H1 (cell line): ENCODE data around the gene WNT3A. TPM values are rescaled to one million over a fixed set of nuclear protein-coding genes. Genes with fewer than 3 reads are reported as not detected.
"Not testable (repeated sequence)": the region's sequence is repeated elsewhere in the genome, so short reads cannot be mapped to it uniquely, and the experiment has no call there.

Experiments used
- CTCF ChIA-PET: fragments of 300-600 bp; sonication (Branson Sonifier 250); formaldehyde crosslinking; loops from one replicate; lab custom pipeline; 2021; ENCODE audit not compliant: partially characterized antibody; lab: Charles Lee
- POLR2A ChIA-PET: fragments of 300-600 bp; sonication (Branson Sonifier 250); formaldehyde crosslinking; loops from one replicate; lab custom pipeline; 2021; ENCODE audit warnings: inconsistent platforms; ENCODE audit not compliant: partially characterized antibody; lab: Charles Lee
- DNase-seq, 2 experiments: peaks; one replicate each; pipeline versions ENCODE4 v3.0.0 to v3.0.0-alpha.2; 2010 to 2022; ENCODE audit warnings: low spot score in 2 of 2, low read depth in 1 of 2, mixed read lengths in 1 of 2
- FAIRE-seq: peaks from 2 replicates; lab custom pipeline; 2011; peaks lifted over from hg19 to GRCh38; lab: Jason Lieb, UNC
- H2AFZ ChIP-seq: 2 replicates; pipeline ENCODE4 v1.8.1; 2012; ENCODE audit warnings: low read length, inconsistent platforms
- H2AK5ac ChIP-seq: 2 replicates; pipeline ENCODE4 v1.6.1; 2013; ENCODE audit warnings: low read depth, low read length
- H2BK120ac ChIP-seq: replicated peaks from 2 replicates; pipeline ENCODE3; 2013; ENCODE audit warnings: low read depth, low read length, inconsistent platforms
- H2BK12ac ChIP-seq: 2 replicates; pipeline ENCODE4 v1.6.1; 2013; ENCODE audit warnings: low read depth, low read length
- H2BK15ac ChIP-seq: 2 replicates; pipeline ENCODE4 v1.6.1; 2013; ENCODE audit warnings: low read length
- H2BK20ac ChIP-seq: 2 replicates; pipeline ENCODE4 v1.6.1; 2013; ENCODE audit warnings: low read length
- H2BK5ac ChIP-seq: 2 replicates; pipeline ENCODE4 v1.6.1; 2013; ENCODE audit warnings: low read depth, low read length
- H3K14ac ChIP-seq: 2 replicates; pipeline ENCODE4 v1.6.1; 2013; ENCODE audit warnings: inconsistent platforms; ENCODE audit not compliant: insufficient read length
- H3K18ac ChIP-seq: 2 replicates; pipeline ENCODE4 v1.6.1; 2013; ENCODE audit warnings: low read length; ENCODE audit errors: extremely low read depth
- H3K23ac ChIP-seq: 2 replicates; pipeline ENCODE4 v1.6.1; 2013; ENCODE audit warnings: inconsistent platforms; ENCODE audit not compliant: insufficient read length
- H3K23me2 ChIP-seq: 2 replicates; pipeline ENCODE4 v1.6.1; 2013; ENCODE audit warnings: low read depth, low read length
- H3K27ac ChIP-seq: 2 replicates; pipeline ENCODE4 v1.6.1; 2011; ENCODE audit warnings: low read depth, low read length, inconsistent platforms
- H3K27me3 ChIP-seq, 4 experiments: replicated peaks in 1 of 4; 1 replicate in 1 of 4; 2 replicates in 3 of 4; pipeline versions ENCODE4 v1.6.1 to v1.8.1; 2011 to 2013; ENCODE audit warnings: low read length in 3 of 4, mild to moderate bottlenecking in 3 of 4, inconsistent platforms in 2 of 4, mixed read lengths in 2 of 4, moderate library complexity in 1 of 4; ENCODE audit not compliant: control insufficient read depth in 3 of 4, insufficient read depth in 3 of 4; ENCODE audit errors: extremely low read depth in 1 of 4
- H3K36me3 ChIP-seq, 4 experiments: 2 replicates each; pipeline versions ENCODE4 v1.6.1 to v1.8.1; 2011 to 2013; ENCODE audit warnings: mild to moderate bottlenecking in 4 of 4, low read length in 3 of 4, moderate library complexity in 2 of 4, control low read depth in 1 of 4, inconsistent platforms in 1 of 4; ENCODE audit not compliant: insufficient read depth in 4 of 4, control insufficient read depth in 2 of 4
- H3K4ac ChIP-seq: replicated peaks from 2 replicates; pipeline ENCODE3; 2013; ENCODE audit warnings: low read length, low read depth, mixed read lengths, inconsistent platforms; ENCODE audit not compliant: insufficient read length
- H3K4me1 ChIP-seq, 4 experiments: replicated peaks in 1 of 4; 1 replicate in 1 of 4; 2 replicates in 3 of 4; pipeline versions ENCODE4 v1.6.1 to v1.8.1; 2011 to 2013; ENCODE audit warnings: low read length in 3 of 4, inconsistent platforms in 2 of 4, mixed read lengths in 1 of 4; ENCODE audit not compliant: insufficient read depth in 4 of 4, control insufficient read depth in 3 of 4
- H3K4me2 ChIP-seq, 2 experiments: 2 replicates each; pipeline versions ENCODE4 v1.6.1 to v1.8.1; 2011 to 2013; ENCODE audit warnings: low read depth in 2 of 2, low read length in 2 of 2, control low read depth in 1 of 2, inconsistent platforms in 1 of 2, mild to moderate bottlenecking in 1 of 2; ENCODE audit not compliant: insufficient read depth in 1 of 2
- H3K4me3 ChIP-seq, 4 experiments: fragments of 200-600, 300-600 bp in 1 of 4; sonication (generic), shearing (Covaris generic), sonication (Bioruptor Twin) in 1 of 4; 2 replicates each; pipeline versions ENCODE4 v1.5.1 to v1.8.1; 2011 to 2016; ENCODE audit warnings: low read length in 4 of 4, low read depth in 3 of 4, control low read depth in 2 of 4, inconsistent platforms in 2 of 4, mild to moderate bottlenecking in 2 of 4, mixed read lengths in 1 of 4, moderate library complexity in 1 of 4; ENCODE audit not compliant: insufficient read depth in 2 of 4; ENCODE audit errors: extremely low read depth in 1 of 4
- H3K56ac ChIP-seq: replicated peaks from 2 replicates; pipeline ENCODE3; 2013; ENCODE audit warnings: low read depth, mild to moderate bottlenecking, mixed read lengths, low read length, inconsistent platforms; ENCODE audit not compliant: insufficient read length
- H3K79me1 ChIP-seq: 2 replicates; pipeline ENCODE4 v1.6.1; 2013; ENCODE audit warnings: low read depth, low read length, control low read depth
- H3K79me2 ChIP-seq, 2 experiments: 2 replicates each; pipeline versions ENCODE4 v1.6.1 to v1.8.1; 2012 to 2013; ENCODE audit warnings: low read length in 2 of 2, mild to moderate bottlenecking in 2 of 2, inconsistent platforms in 1 of 2; ENCODE audit not compliant: insufficient read depth in 2 of 2, control insufficient read depth in 1 of 2
- H3K9ac ChIP-seq, 4 experiments: replicated peaks in 1 of 4; 1 replicate in 1 of 4; 2 replicates in 3 of 4; pipeline versions ENCODE4 v1.6.1 to v1.8.1; 2011 to 2013; ENCODE audit warnings: low read depth in 3 of 4, low read length in 3 of 4, control low read depth in 2 of 4, mild to moderate bottlenecking in 2 of 4, moderate library complexity in 2 of 4, inconsistent platforms in 1 of 4; ENCODE audit errors: extremely low read depth in 1 of 4
- H3K9me3 ChIP-seq, 2 experiments: 2 replicates each; pipeline versions ENCODE4 v1.6.1 to v1.8.1; 2012 to 2013; ENCODE audit warnings: mild to moderate bottlenecking in 2 of 2, moderate library complexity in 2 of 2, control low read depth in 1 of 2, inconsistent platforms in 1 of 2, low read depth in 1 of 2, low read length in 1 of 2, mixed read lengths in 1 of 2; ENCODE audit not compliant: insufficient read depth in 2 of 2
- H4K20me1 ChIP-seq, 2 experiments: replicated peaks in 1 of 2; 2 replicates each; pipeline versions ENCODE3 to v1.8.1; 2011 to 2013; ENCODE audit warnings: inconsistent platforms in 2 of 2, low read length in 2 of 2, mild to moderate bottlenecking in 1 of 2; ENCODE audit not compliant: insufficient read depth in 2 of 2, control insufficient read depth in 1 of 2
- H4K5ac ChIP-seq: 2 replicates; pipeline ENCODE4 v1.6.1; 2013; ENCODE audit warnings: low read length, low read depth, mixed read lengths, inconsistent platforms; ENCODE audit not compliant: insufficient read length
- H4K8ac ChIP-seq: 2 replicates; pipeline ENCODE4 v1.8.0; 2013; ENCODE audit warnings: mild to moderate bottlenecking, moderate library complexity, low read length, inconsistent platforms; ENCODE audit not compliant: insufficient read depth; ENCODE audit errors: extremely low read depth
- H4K91ac ChIP-seq: replicated peaks from 2 replicates; pipeline ENCODE3; 2013; ENCODE audit warnings: low read length, mixed read lengths, inconsistent platforms; ENCODE audit not compliant: insufficient read length
- WGBS, 2 experiments: shearing (Covaris generic) in 1 of 2; methylation state at CpG; one replicate each; pipeline versions ENCODE4 v1.1.6 to v1.1.7; 2013 to 2015; ENCODE audit warnings: low lambda C conversion rate in 2 of 2, mixed read lengths in 2 of 2, inconsistent platforms in 1 of 2, low coverage in 1 of 2, missing lambda C conversion rate in 1 of 2; ENCODE audit not compliant: insufficient replicate concordance in 2 of 2, insufficient coverage in 1 of 2, insufficient read length in 1 of 2; ENCODE audit errors: extremely low coverage in 1 of 2, missing lambda C conversion rate in 1 of 2; 5-methylcytosine and 5-hydroxymethylcytosine counted together
- polyA plus RNA-seq, 7 experiments: library from polyadenylated mRNA; depleted of rRNA in 3 of 7; stranded (reverse) in 5 of 7; unstranded in 2 of 7; fragments of >200 nt in 5 of 7; fragments of 200-250 nt in 2 of 7; gene quantifications; 1 replicate in 5 of 7; 2 replicates in 1 of 7; 4 replicates in 1 of 7; pipeline versions ENCODE4 v1.2.1 to v1.2.3, GENCODE V29; 2011 to 2013; ENCODE audit warnings: missing spikeins in 2 of 7, mixed read lengths in 2 of 7
- total RNA-seq: library from RNA; stranded (reverse); fragmentation: NEBNext Ultra II Directional; extraction: Animal tissue kit (Norgen Biotek cat#: 25700); gene quantifications from 2 replicates; pipeline ENCODE4 v1.2.1, GENCODE V29; 2021

WNT3A gene
- total and polyA plus RNA-seq, 2 of the 8 experiments (the other 6 are each of a cell fraction or from before 2014, with no cell fraction given) = 0.08 to 0.19 TPM

DNA sequence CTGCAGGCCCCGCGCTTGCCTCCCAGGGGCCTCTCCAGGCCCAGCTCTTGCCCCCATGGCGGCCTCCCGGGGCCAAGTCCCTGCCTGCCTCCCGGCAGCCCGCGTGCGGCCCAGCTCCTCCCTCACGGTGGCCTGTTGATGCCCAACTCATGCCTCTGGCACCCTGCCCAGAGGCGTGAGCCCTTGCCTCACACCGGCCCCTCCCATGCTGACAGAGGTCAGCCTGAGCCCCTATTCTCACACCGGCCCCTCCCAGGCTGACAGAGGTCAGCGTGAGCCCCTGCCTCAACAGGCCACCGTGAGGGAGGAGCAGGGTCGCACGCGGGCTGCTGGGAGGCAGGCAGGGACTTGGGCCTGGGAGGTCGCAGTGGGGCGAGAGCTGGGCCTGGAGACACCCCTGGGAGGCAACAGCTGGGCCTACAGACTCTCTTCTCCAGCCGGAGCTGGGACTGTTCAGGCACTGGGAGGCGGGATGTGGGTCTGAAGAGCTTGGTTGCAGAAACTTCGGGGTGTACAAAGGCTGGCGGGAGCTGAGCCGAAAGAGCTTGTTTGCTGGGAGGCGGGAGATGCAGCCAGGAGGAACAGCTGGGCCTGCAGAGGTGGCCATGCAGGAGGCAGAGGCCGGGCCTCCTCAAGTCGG, 35.0 kb upstream of the WNT3A start:
- H3K79me2 ChIP-seq, H3K27me3 ChIP-seq, H2BK120ac ChIP-seq, H3K27ac ChIP-seq, H4K20me1 ChIP-seq, H3K23ac ChIP-seq, H3K4me1 ChIP-seq, H3K18ac ChIP-seq, H3K4me3 ChIP-seq, DNase-seq, H3K23me2 ChIP-seq, H3K79me1 ChIP-seq, H3K4me2 ChIP-seq, H3K56ac ChIP-seq, H2BK5ac ChIP-seq, H2BK15ac ChIP-seq, H2BK12ac ChIP-seq, H3K4ac ChIP-seq, FAIRE-seq, H3K9ac ChIP-seq, H2AK5ac ChIP-seq, H3K14ac ChIP-seq, H3K36me3 ChIP-seq, H4K5ac ChIP-seq, H2BK20ac ChIP-seq, H3K9me3 ChIP-seq, H2AFZ ChIP-seq, H4K91ac ChIP-seq: not testable (repeated sequence)
- ChIA-PET POLR2A (interaction anchor here (1.2 kb wide), 1 partner anchor 32 kb away, joined by 3 read pairs; no protein-coding TSS in a partner anchor), CTCF (interaction anchor here (1.7 to 2.7 kb wide), 2 partner anchors 10 to 18 kb away, joined by 4 to 12 read pairs; no protein-coding TSS in a partner anchor)
- H4K8ac ChIP-seq = peak overlapping the region; percentile 25; the same call in 1 of the 2 replicates
- WGBS, 2 experiments = 93% methylated on average over 14 of the region's 27 CpGs; no CpG with 5 or more reads in 1 of the 2 experiments

DNA sequence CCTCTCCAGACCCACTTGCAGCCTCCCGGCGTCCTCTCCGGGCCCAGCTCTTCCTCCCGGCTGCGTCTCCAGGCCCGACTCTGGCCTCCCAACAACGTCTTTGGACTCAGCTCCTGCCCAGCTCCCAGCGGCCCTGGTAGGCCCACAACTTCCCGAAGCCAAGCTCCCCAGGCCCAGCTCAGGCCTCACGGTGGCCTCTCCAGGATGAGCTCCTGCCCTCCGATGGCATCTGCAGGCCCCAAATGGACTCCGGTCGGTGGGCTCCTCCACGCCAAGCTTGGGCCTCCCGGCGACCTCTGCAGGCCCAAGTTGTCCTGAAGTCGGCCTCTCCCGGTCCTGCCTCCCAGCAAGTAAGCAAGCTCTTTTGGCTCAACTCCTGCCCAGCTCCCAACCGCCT, 34.5 kb upstream of the WNT3A start:
- H2BK12ac ChIP-seq, H3K27me3 ChIP-seq, H3K79me2 ChIP-seq, H3K9me3 ChIP-seq, H2BK5ac ChIP-seq, H4K91ac ChIP-seq, H3K23me2 ChIP-seq, H2BK15ac ChIP-seq, H2BK120ac ChIP-seq, H2AK5ac ChIP-seq, H3K4me1 ChIP-seq, H3K4me2 ChIP-seq, H4K20me1 ChIP-seq, H3K27ac ChIP-seq, H3K14ac ChIP-seq, FAIRE-seq, H2BK20ac ChIP-seq, DNase-seq, H2AFZ ChIP-seq, H3K9ac ChIP-seq, H3K23ac ChIP-seq, H3K36me3 ChIP-seq, POLR2A ChIA-PET, H4K8ac ChIP-seq, H4K5ac ChIP-seq, H3K4me3 ChIP-seq, H3K56ac ChIP-seq, H3K79me1 ChIP-seq, H3K18ac ChIP-seq, H3K4ac ChIP-seq: not testable (repeated sequence)
- 88% methylated on average over 18 of the region's 19 CpGs; no CpG with 5 or more reads in 1 of the 2 experiments for WGBS, 2 experiments
- CTCF ChIA-PET = interaction anchor here (1.7 to 2.7 kb wide), 2 partner anchors 10 to 18 kb away, joined by 4 to 12 read pairs; no protein-coding TSS in a partner anchor
